Measurements from ENCODE around the gene ECI1.

ECI1 gene

DNA sequence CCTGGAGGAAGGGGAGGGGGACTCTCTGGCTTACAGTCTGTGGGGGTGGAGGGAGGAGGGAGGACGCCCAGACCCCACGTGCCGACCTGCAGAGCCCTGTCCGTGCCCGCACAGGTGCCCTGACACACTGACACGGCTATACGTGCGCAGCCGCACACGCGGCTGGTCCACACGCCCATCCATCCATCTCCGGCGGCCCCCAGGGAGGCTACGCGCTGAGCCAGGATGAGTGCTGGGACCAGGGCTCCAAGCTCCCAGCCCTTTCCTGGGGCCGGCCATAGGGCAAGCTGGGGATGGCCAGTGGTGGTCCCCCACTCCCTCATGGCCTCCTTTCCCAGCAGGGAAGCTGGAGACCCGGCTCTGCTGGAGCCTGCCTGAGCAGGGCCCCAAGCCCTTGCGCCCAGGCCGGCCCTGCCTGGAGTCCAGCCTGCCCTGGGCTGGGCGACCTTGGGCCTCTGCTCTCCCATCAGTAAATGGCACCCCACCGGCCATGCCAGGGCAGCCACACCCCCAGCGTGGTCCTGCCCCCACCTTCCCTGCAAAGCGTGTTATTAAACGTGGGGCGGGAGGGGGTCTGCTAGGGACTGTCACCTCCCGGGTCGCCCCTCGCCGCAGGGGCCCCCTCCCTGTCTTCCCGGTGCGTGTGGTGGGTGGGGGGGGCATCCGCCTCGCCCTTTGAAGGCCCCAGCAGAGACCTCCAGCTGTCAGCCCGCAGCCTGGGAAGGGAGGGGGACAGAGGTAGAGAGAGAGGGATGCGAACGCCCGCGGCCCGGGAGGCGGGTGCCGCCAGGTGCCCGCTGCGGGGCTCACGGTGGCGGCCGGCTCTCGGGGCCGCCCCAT, 55.8 kb downstream of the ECI1 start:
- DNase-seq (ENCODE audit: low spot score), result no peak

DNA sequence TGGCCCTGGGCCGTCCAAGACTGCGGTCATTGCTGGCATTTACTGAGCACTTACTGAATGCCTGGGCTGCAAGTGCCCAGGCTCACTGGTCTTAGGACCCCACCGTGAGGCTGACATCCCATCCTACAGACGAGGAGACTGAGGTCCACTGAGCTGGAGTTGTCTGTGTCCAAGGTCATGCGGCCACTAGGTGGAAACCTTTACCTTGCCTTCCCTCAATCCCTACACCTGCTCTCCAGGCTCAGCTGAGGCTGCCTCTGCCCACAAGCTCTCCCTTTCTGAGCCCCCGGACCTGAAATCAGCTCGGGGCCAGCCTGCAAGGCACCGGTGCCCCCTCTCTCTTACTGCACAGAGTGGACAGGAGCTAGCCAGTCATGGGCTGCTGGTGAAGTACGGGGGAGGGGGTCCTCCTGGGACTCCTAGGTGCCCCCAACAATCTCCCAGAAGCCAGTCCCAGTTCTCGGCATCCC, 56.5 kb downstream of the ECI1 start:
- no peak for DNase-seq (ENCODE audit: low spot score)

DNA sequence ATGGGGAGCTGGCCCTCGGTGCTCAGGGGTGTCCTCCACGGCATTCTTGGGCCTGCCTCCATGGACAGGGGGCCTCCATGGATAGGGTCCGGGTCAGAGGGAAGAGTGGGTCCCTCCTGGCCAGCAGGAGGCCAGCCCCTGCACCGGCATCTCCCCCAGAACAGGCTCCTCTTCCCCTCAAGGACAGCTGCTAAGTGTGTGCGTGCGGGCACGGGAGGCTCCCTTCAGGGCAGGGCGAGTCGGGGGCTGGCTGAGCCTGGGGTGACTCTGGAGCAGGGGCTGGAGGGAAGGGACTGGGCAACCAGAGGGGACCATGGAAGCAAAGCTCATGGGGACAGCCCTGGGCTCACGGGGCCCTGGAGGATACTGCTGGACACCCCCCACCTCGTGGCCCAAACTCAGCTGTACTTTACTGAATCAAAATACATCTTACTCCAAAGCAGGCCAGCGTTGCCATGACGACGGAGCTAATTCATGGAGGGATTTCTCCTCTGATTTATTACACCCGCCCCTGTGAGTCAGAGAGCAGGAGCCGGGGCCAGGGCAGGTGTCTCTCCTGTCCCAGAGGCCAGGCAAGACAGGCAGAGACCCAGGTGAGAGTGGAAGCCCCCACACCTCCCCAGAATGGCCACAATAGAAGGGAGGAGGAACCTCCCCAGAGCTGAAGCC, 57.1 kb downstream of the ECI1 start:
- no peak for DNase-seq (ENCODE audit: low spot score)

DNA sequence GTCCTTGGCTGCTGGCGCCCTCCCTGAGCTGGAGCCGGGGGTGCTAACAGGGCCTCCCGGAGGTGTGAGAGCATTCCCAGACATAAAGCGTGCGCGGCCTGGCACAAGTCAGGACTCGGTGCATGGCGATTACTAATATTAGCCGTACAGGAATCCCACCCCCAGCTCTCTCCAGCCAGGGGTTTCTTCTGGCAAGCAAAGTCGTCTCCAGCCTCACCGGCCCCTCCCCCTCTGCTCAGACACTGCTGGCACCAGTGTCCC, 60.0 kb downstream of the ECI1 start:
- no peak for DNase-seq (ENCODE audit: low spot score)

DNA sequence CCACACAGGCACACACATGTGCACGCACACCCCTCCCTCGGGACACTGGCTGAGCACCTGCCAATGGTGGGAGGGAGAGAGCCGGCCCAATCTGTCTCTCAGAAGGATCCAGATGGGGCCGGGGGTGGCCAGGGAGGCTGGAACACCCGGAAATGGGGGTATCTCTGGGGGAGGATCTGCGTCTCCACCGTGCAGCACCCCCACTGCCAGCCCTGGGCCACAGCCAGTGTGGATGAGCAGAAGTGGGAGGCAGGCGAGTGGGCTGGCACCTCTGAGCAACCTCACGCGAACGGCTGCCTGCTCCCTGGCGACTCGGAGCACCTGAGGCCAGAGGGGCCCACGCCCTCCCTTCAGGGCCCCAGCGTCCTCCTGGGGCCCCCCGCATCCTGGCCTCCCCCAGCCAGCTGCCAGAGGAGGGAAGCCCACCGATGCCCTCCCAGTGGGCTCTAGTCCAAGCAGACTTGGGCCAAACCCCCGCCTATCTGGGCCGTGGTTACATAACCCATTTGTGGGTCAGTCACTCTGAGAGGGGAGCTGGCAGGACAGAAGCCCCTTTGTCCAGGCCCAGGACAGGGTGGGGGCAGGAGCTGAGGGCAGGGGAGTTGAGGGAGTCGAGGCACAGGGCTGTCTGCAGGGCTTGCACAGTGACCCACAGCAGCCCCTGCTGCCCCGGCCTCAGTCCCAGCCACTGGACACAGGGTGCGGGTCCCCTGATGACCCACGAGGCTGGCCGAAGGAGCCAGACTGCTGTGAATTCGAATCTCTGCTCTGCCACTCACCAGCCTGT, 60.5 kb downstream of the ECI1 start:
- no peak for DNase-seq (ENCODE audit: low spot score)

DNA sequence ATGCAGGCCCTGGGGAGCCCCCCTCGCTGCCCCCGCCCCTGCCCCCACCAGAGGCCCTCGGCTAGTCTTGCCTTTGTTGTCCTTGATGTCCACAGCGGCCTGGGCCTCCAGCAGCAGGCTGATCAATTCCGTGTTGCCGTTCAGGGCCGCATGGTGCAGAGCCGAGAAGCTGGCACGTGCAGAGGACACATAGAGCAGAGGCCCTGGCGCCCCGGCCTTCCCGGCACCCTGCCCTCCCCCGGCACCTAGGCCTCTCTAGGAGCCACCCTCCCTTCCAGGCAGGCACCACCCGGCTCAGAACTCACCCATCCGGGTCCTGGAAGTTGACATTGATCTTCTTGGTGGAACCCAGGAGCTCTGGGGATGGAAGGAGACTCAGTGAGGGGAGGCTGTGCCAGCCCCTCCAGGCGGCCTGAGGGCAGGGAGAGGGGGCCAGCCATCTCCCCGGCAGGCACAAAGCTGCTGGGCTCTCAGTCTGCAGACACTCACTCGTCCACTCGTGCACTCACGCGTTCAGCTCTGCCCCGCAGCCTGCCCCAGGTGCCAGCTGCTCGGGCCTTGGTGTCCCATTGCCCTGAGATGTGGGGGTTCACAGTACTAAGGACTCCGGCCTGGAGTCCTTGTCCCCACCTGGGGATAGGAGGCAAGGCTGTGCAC, 61.3 kb downstream of the ECI1 start:
- DNase-seq (ENCODE audit: low spot score), result no peak

All from ecto neural progenitor cell (in vitro differentiated cells).